Activated CD8-positive, alpha-beta memory T cell treated with anti-CD3 and anti-CD28 coated beads, Interleukin-2, amount 50 U/mL, for 1 hour (primary cell): ENCODE data around the gene TTC19.
"Not testable (repeated sequence)": the region's sequence is repeated elsewhere in the genome, so short reads cannot be mapped to it uniquely, and the experiment has no call there.

Experiments used
- DNase-seq: peaks from one replicate; pipeline ENCODE4 v3.0.0-alpha.2; 2020; ENCODE audit errors: extremely low read depth

The TTC19 gene

GRCh38 chr17:16027708-16028584, 28.3 kb downstream of the TTC19 start:
- DNase-seq = no peak

GRCh38 chr17:16033729-16034349, 34.2 kb downstream of the TTC19 start:
- no peak for DNase-seq

GRCh38 chr17:16036261-16036660, 36.6 kb downstream of the TTC19 start:
- DNase-seq = no peak

GRCh38 chr17:16037636-16038035, 38.0 kb downstream of the TTC19 start:
- no peak for DNase-seq

- DNase-seq = no peak
These were observed 41.2 kb downstream of the TTC19 start for GRCh38 chr17:16040710-16041251.

- no peak for DNase-seq
These were observed 44.9 kb downstream of the TTC19 start for GRCh38 chr17:16044487-16044886.

DNA sequence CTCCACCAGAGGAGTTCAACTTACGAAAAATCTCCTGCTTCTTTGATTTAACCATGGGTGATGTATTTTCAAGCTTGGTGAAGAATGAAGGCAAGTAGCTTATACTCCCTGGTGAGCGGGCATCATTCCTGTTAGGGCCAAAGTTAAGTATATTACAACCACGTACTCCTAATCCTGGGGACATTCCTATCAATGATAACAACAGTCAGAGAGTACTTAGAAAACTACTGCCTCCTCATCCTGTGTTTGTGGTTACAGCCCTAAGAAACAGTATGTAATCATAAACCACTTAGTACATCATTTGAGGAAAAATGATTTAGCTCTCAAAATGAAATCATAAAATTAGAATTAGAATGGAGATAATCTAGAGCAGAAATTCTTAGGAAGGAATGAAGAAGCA, 47.3 kb downstream of the TTC19 start:
- DNase-seq = no peak

- no peak for DNase-seq
These were observed 49.3 kb downstream of the TTC19 start for GRCh38 chr17:16048811-16049449.

- no peak for DNase-seq
These were observed 51.2 kb downstream of the TTC19 start for GRCh38 chr17:16050844-16051243.

DNA sequence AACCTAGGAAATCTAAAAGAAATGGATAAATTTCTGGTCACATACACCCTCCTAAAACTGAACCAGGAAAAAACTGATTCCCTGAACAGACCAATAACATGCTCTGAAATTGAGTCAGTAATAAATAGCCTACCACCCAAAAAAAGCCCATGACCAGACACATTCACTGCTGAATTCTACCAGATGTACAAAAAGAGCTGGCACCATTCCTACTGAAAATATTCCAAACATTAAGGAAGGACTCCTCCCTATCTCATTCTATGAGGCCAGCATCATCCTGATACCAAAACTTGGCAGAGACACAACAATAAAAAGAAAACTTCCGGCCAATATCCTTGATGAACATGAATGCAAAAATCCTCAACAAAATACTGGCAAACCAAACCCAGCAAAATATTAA, 52.9 kb downstream of the TTC19 start:
- DNase-seq = no peak

DNA sequence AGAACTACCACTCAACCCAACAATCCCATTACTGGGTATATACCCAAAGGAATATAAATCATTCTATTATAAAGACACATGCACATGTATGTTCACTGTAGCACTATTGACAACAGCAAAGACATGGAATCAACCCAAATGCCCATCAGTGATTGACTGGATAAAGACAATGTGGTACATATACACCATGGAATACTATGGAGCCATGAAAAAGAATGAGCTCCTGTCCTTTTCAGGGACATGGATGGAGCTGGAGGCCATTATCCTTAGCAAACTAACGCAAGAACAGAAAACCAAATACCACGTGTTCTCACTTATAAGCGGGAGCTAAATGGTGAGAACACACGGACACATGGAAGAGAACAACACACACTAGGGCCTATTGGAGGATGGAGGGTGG, 55.5 kb downstream of the TTC19 start:
- DNase-seq = not testable (repeated sequence)

GRCh38 chr17:16061631-16062030, 62.0 kb downstream of the TTC19 start:
- no peak for DNase-seq

DNA sequence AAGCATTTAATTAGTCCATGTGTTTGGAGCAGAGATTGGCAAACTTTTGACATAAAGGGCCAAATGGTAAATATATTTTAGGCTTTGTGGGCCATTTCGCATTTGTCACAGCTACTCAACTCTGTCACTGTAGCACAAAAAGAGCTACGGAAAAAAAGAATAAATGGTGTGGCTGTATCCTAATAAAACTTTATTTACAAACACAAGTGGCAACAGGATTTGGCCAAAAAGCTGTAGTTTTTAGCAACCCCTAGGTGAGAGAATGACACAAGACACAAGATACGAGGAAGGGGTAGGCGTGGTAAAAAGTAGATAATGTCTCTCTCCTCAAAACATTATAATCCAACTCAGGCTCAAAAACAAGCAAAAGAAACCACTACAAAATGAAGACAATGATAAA, 66.5 kb downstream of the TTC19 start:
- DNase-seq = no peak

DNA sequence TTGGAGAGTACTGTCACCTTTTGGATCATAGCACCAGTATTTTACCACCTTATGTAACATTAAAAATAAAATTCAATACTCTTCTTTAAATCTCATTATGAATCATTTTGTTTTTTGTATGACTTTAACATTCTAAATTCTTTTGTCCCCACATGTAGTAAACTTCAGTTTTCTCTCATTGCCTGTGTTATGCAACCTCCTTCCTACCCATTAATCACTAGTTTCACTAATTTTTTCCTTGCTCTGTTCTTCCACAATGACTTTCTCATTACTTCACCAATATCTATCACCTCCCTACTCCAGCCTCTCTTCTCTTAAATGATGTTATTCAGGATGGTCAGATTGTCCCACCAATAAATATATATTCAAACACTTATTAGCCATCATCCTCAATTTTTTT, 68.7 kb downstream of the TTC19 start:
- no peak for DNase-seq

DNA sequence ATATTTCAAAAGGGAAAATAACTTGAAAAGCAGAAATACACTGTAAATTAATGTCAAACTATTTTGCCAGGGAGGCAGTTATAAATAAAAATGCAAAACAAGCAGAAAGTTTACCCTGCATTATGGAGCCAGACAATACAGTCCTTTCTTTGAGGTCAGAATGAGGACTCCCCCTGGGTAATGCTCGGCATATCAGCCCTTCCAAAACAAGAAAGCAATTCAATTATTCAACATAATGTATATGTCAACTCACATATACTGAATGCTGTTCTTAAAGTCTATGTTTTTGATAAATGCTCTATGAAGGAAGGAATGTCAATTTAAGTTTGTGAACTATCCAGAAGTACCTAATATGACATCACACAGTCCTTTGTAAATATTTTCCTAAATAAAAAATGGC, 72.4 kb downstream of the TTC19 start:
- DNase-seq = no peak

DNA sequence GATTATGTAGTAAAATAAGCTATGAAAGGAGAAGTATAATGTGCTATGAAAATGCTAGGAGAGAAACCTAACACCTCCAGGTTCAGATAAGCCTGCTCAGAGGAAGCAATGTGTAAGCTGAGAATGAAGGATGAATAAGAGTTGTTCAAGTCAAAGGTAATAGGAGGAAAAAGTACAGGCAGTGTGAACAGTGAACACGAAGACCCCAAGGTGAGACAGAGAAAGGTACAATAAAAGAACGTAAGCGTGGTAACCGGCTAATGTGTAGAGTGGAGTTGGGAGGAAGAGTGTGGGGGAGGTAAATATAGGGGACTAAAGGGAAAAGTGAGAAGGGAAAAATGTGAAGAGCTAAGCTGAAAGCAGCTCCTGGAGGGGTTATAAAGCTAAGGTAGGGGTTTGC, 74.2 kb downstream of the TTC19 start:
- DNase-seq = no peak

DNA sequence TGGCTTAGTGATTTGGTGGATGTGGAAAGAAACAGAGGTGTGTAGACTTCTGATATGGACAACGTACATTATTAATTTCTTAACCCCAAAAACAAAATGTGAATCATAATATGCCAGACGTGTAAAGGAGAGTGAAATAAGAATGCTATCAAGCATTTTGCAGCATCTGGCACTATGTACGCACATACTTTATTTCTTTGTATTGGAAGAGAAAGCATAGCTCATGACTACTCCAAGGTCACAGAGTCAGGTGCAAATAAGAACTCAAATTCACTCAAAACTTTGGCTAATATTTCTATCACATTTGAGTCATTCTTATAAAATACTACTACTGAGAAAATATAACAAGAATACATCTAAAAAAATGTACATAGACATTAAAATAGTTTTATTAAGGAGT, 74.8 kb downstream of the TTC19 start:
- no peak for DNase-seq

GRCh38 chr17:16075949-16076348, 76.3 kb downstream of the TTC19 start:
- DNase-seq = no peak
